Right lobe of liver (tissue), 4 donors: ENCODE results near the gene CNGA1.

ENCODE experiments used
- POLR2A ChIP-seq: fragments of 450-650 bp; IDR thresholded peaks from one replicate; pipeline ENCODE4 v1.6.1; 2017; ENCODE audit warnings: antibody characterized with exemption, mild to moderate bottlenecking
- TF ChIP-seq, protein P1 (sequence below), 4 donors: fragments of 200-600 bp in 3 of 4; fragments of 450-650 bp in 1 of 4; IDR thresholded peaks; one replicate each; pipeline versions ENCODE4 v1.5.1 to v1.8.0; 2016 to 2022; ENCODE audit warnings: antibody characterized with exemption in 4 of 4, mild to moderate bottlenecking in 2 of 4
- donor health status: DM: no; HTN: no; CAD: no.
- donor health status: DM: no; HTN: no; CAD: no.
- donor health status: DM: no; HTN: yes; CAD: no.

DNA sequence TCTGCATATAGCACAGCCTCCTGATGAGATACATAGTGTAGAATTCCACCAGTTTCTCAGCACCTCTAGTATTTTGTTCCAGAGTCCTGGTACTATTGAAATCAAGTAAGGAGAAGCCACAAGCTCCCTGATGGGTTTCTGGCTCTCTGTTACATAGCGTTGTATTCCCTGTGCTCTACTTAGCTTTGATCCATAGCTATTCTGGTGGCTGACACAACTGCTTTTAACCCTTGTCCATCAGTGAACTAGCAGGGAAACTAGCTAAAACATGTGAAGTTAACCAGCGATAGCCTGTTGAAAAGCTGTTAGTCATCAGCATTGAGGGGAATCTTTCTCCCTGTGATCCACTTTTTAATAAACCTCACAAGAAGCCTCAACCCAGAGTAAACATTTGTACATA is 27.0 kb upstream of the CNGA1 start:
- TF ChIP-seq POLR2A: no peak
- TF ChIP-seq, protein P1, sequence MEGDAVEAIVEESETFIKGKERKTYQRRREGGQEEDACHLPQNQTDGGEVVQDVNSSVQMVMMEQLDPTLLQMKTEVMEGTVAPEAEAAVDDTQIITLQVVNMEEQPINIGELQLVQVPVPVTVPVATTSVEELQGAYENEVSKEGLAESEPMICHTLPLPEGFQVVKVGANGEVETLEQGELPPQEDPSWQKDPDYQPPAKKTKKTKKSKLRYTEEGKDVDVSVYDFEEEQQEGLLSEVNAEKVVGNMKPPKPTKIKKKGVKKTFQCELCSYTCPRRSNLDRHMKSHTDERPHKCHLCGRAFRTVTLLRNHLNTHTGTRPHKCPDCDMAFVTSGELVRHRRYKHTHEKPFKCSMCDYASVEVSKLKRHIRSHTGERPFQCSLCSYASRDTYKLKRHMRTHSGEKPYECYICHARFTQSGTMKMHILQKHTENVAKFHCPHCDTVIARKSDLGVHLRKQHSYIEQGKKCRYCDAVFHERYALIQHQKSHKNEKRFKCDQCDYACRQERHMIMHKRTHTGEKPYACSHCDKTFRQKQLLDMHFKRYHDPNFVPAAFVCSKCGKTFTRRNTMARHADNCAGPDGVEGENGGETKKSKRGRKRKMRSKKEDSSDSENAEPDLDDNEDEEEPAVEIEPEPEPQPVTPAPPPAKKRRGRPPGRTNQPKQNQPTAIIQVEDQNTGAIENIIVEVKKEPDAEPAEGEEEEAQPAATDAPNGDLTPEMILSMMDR (IDR thresholded peaks at IDR 0.05): no peak
